Naive thymus-derived CD4-positive, alpha-beta T cell (primary cell): Measurements from ENCODE around the gene OR2M2. TPM values are rescaled to one million over a fixed set of nuclear protein-coding genes. Genes with fewer than 3 reads are reported as not detected.

Experiments
- ATAC-seq: fragments of 150-1000 bp; cut with Tn5 transposase; 2 replicates; pipeline ENCODE4 v1.10.0; 2021; ENCODE audit warnings: mild to moderate bottlenecking, moderate library complexity
- CTCF ChIA-PET: fragments of 350-600 bp; sonication (Branson Sonifier 250); formaldehyde crosslinking; loops from one replicate; lab custom pipeline; 2021; ENCODE audit warnings: antibody characterized with exemption; lab: Charles Lee
- POLR2A ChIA-PET: fragments of 350-600 bp; sonication (Branson Sonifier 250); formaldehyde crosslinking; loops from one replicate; lab custom pipeline; 2021; ENCODE audit warnings: antibody characterized with exemption, inconsistent platforms; lab: Charles Lee
- DNase-seq, 9 donors: peaks; one replicate each; pipeline versions ENCODE4 v3.0.0 to v3.0.0-alpha.2; 2020 to 2022; ENCODE audit warnings: mixed read lengths in 1 of 9
- H3K27ac ChIP-seq: one replicate; pipeline ENCODE4 v1.7.0; 2013; ENCODE audit warnings: mild to moderate bottlenecking, low read depth, low read length, moderate library complexity
- H3K27me3 ChIP-seq, 2 donors: one replicate each; pipeline ENCODE4 v1.7.0; 2013; ENCODE audit warnings: low read length in 2 of 2, mild to moderate bottlenecking in 2 of 2, moderate library complexity in 2 of 2; ENCODE audit not compliant: control insufficient read depth in 2 of 2, insufficient read depth in 2 of 2
- H3K36me3 ChIP-seq, 3 experiments: 1 replicate in 2 of 3; 2 replicates in 1 of 3; pipeline ENCODE4 v1.7.0; 2013; ENCODE audit warnings: low read length in 3 of 3, mild to moderate bottlenecking in 3 of 3, moderate library complexity in 1 of 3; ENCODE audit not compliant: insufficient read depth in 3 of 3, control insufficient read depth in 2 of 3
- H3K4me1 ChIP-seq, 2 donors: one replicate each; pipeline ENCODE4 v1.7.0; 2013; ENCODE audit warnings: low read length in 2 of 2, mild to moderate bottlenecking in 2 of 2, moderate library complexity in 1 of 2; ENCODE audit not compliant: control insufficient read depth in 2 of 2, insufficient read depth in 2 of 2
- H3K4me3 ChIP-seq: 2 replicates; pipeline ENCODE4 v1.7.0; 2013; ENCODE audit warnings: mild to moderate bottlenecking, low read length
- H3K9me3 ChIP-seq, 3 experiments: 1 replicate in 2 of 3; 2 replicates in 1 of 3; pipeline ENCODE4 v1.7.0; 2013; ENCODE audit warnings: low read length in 3 of 3; ENCODE audit not compliant: control insufficient read depth in 2 of 3
- H3K27ac Mint-ChIP-seq, 9 donors: one replicate each; pipeline ENCODE4 v1.8.0; 2020 to 2022; ENCODE audit warnings: mixed read lengths in 9 of 9, mild to moderate bottlenecking in 8 of 9, moderate library complexity in 5 of 9, inconsistent platforms in 2 of 9
- H3K27me3 Mint-ChIP-seq, 5 donors: one replicate each; pipeline ENCODE4 v1.8.0; 2021 to 2022; ENCODE audit warnings: mixed read lengths in 5 of 5, mild to moderate bottlenecking in 1 of 5
- H3K36me3 Mint-ChIP-seq, 5 donors: one replicate each; pipeline ENCODE4 v1.8.0; 2020 to 2022; ENCODE audit warnings: mixed read lengths in 5 of 5, mild to moderate bottlenecking in 3 of 5, inconsistent platforms in 1 of 5
- H3K4me1 Mint-ChIP-seq, 7 donors: one replicate each; pipeline ENCODE4 v1.8.0; 2020 to 2022; ENCODE audit warnings: mixed read lengths in 7 of 7, mild to moderate bottlenecking in 3 of 7, inconsistent platforms in 1 of 7
- H3K4me3 Mint-ChIP-seq, 10 donors: one replicate each; pipeline ENCODE4 v1.8.0; 2020 to 2022; ENCODE audit warnings: mild to moderate bottlenecking in 10 of 10, mixed read lengths in 10 of 10, moderate library complexity in 6 of 10, inconsistent platforms in 2 of 10
- H3K9me3 Mint-ChIP-seq, 11 donors: one replicate each; pipeline ENCODE4 v1.8.0; 2020 to 2022; ENCODE audit warnings: mixed read lengths in 11 of 11, mild to moderate bottlenecking in 4 of 11, inconsistent platforms in 1 of 11, moderate library complexity in 1 of 11
- intact Hi-C, 2 donors: fragments of 100-400 bp; cut with micrococcal nuclease; formaldehyde crosslinking; loops; one replicate each; pipeline ENCODE4 v1.15.1; 2023
- polyA plus RNA-seq, 2 donors: library from polyadenylated mRNA; unstranded; fragments of 300-500 nt; fragmentation: Illumina TruSeq; gene quantifications; one replicate each; pipeline ENCODE4 v1.2.3, GENCODE V29; 2021
- total RNA-seq, 6 experiments: library from RNA in 5 of 6; stranded (reverse) in 5 of 6; gene quantifications; 1 replicate in 5 of 6; 2 replicates in 1 of 6; pipeline ENCODE4 v1.2.3 and lab custom pipeline; 2021 to 2026

OR2M2 gene
- total and polyA plus RNA-seq, 7 experiments from 2014 or later: not detected

GRCh38 chr1:248152056-248152827, 22.4 kb upstream of the OR2M2 start:
- ChIA-PET POLR2A (no interaction called here), CTCF (no interaction called here)
- Histone ChIP-seq H3K9me3 (no peaks in the 10 kb centered on the region), H3K27me3 (no peaks in the 10 kb centered on the region), H3K4me3 (no peak overlapping the region), H3K27ac (no peak overlapping the region), H3K36me3 (no peaks in the 10 kb centered on the region), H3K4me1 (no peaks in the 10 kb centered on the region)
- H3K4me3 Mint-ChIP-seq: no peak overlapping the region
- no peak for ATAC-seq
- intact Hi-C loops: no loop called here
- H3K27ac Mint-ChIP-seq: no peak overlapping the region
- no peaks in the 10 kb centered on the region for H3K36me3 Mint-ChIP-seq
- H3K9me3 Mint-ChIP-seq: peaks cover 0 to 18% (median 6%) of the 10 kb centered on the region in 11 donors
- no peaks in the 10 kb centered on the region for H3K4me1 Mint-ChIP-seq
- peaks cover 0 to 10% (median 0%) of the 10 kb centered on the region in 5 donors for H3K27me3 Mint-ChIP-seq
- no peak for DNase-seq

DNA sequence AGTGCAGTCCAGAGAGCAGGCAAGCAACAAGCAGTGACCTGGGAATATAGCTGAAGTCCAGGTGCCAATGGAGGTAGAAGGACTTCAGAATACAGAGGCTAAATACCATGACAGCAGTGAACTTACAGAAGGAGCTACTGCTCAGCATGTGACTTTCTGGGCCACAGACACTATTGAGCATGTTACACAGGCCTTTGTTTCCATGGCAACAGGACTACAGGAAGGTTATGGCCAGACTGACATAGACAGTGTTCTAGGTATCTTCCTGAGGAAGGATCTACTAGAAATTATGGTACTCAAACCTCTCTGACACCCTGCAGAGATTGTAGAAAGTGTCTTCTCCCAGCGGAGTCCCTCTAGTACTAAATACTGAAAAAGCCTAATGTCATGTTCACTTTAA, 18.7 kb upstream of the OR2M2 start:
- Mint-ChIP-seq H3K9me3 (peaks cover 0 to 5% (median 0%) of the 10 kb centered on the region in 11 donors), H3K27me3 (peaks cover 0 to 13% (median 3%) of the 10 kb centered on the region in 5 donors), H3K27ac (no peak overlapping the region), H3K4me1 (no peaks in the 10 kb centered on the region), H3K36me3 (no peaks in the 10 kb centered on the region), H3K4me3 (no peak overlapping the region)
- ATAC-seq: no peak
- H3K4me3 ChIP-seq: no peak overlapping the region
- no peaks in the 10 kb centered on the region for H3K4me1 ChIP-seq
- no peaks in the 10 kb centered on the region for H3K36me3 ChIP-seq
- no peak for DNase-seq
- H3K27me3 ChIP-seq: no peaks in the 10 kb centered on the region
- no peaks in the 10 kb centered on the region for H3K9me3 ChIP-seq
- intact Hi-C loops: no loop called here
- ChIA-PET CTCF (no interaction called here), POLR2A (no interaction called here)
- no peak overlapping the region for H3K27ac ChIP-seq

GRCh38 chr1:248158758-248159157, 15.9 kb upstream of the OR2M2 start:
- H3K4me1 Mint-ChIP-seq: no peaks in the 10 kb centered on the region
- Histone ChIP-seq H3K4me3 (no peak overlapping the region), H3K27ac (no peak overlapping the region), H3K36me3 (no peaks in the 10 kb centered on the region), H3K9me3 (no peaks in the 10 kb centered on the region), H3K27me3 (no peaks in the 10 kb centered on the region), H3K4me1 (no peaks in the 10 kb centered on the region)
- H3K36me3 Mint-ChIP-seq: no peaks in the 10 kb centered on the region
- H3K4me3 Mint-ChIP-seq: no peak overlapping the region
- POLR2A ChIA-PET: no interaction called here
- peaks cover 0 to 5% (median 0%) of the 10 kb centered on the region in 11 donors for H3K9me3 Mint-ChIP-seq
- intact Hi-C loops: no loop called here
- CTCF ChIA-PET: no interaction called here
- no peak for DNase-seq
- H3K27ac Mint-ChIP-seq: no peak overlapping the region
- no peak for ATAC-seq
- peaks cover 0 to 8% (median 0%) of the 10 kb centered on the region in 5 donors for H3K27me3 Mint-ChIP-seq

- intact Hi-C loops: no loop called here
- DNase-seq (no peak), ATAC-seq (no peak)
- H3K4me3 ChIP-seq: no peak overlapping the region
- H3K36me3 ChIP-seq: no peaks in the 10 kb centered on the region
- H3K4me3 Mint-ChIP-seq: no peak overlapping the region
- H3K27ac Mint-ChIP-seq: no peak overlapping the region
- no peaks in the 10 kb centered on the region for H3K27me3 ChIP-seq
- H3K4me1 Mint-ChIP-seq: no peaks in the 10 kb centered on the region
- POLR2A ChIA-PET: no interaction called here
- H3K27ac ChIP-seq: no peak overlapping the region
- no peaks in the 10 kb centered on the region for H3K4me1 ChIP-seq
- peaks cover 0 to 9% (median 1%) of the 10 kb centered on the region in 11 donors for H3K9me3 Mint-ChIP-seq
- no peaks in the 10 kb centered on the region for H3K9me3 ChIP-seq
- H3K27me3 Mint-ChIP-seq: peaks cover 0 to 4% (median 3%) of the 10 kb centered on the region in 5 donors
- CTCF ChIA-PET: no interaction called here
- no peaks in the 10 kb centered on the region for H3K36me3 Mint-ChIP-seq
These were observed 10.6 kb upstream of the OR2M2 start for GRCh38 chr1:248164031-248164430.

- no peak overlapping the region for H3K4me3 ChIP-seq
- no peaks in the 10 kb centered on the region for H3K27me3 ChIP-seq
- intact Hi-C loops: no loop called here
- no peak overlapping the region for H3K27ac Mint-ChIP-seq
- DNase-seq (no peak), ATAC-seq (no peak)
- no peaks in the 10 kb centered on the region for H3K36me3 Mint-ChIP-seq
- no peaks in the 10 kb centered on the region for H3K9me3 ChIP-seq
- ChIA-PET POLR2A (no interaction called here), CTCF (no interaction called here)
- H3K36me3 ChIP-seq: no peaks in the 10 kb centered on the region
- peaks cover 0 to 9% (median 1%) of the 10 kb centered on the region in 11 donors for H3K9me3 Mint-ChIP-seq
- no peak overlapping the region for H3K27ac ChIP-seq
- peaks cover 0 to 4% (median 0%) of the 10 kb centered on the region in 5 donors for H3K27me3 Mint-ChIP-seq
- H3K4me1 Mint-ChIP-seq: no peaks in the 10 kb centered on the region
- no peaks in the 10 kb centered on the region for H3K4me1 ChIP-seq
- no peak overlapping the region for H3K4me3 Mint-ChIP-seq
These were observed 9.4 kb upstream of the OR2M2 start for GRCh38 chr1:248165186-248165585.

GRCh38 chr1:248183996-248184395, 9.4 kb downstream of the OR2M2 start:
- Mint-ChIP-seq H3K4me1 (no peaks in the 10 kb centered on the region), H3K4me3 (no peak overlapping the region), H3K36me3 (no peaks in the 10 kb centered on the region), H3K27ac (no peak overlapping the region), H3K27me3 (peaks cover 0 to 14% (median 10%) of the 10 kb centered on the region in 5 donors), H3K9me3 (peaks cover 0 to 26% (median 4%) of the 10 kb centered on the region in 11 donors)
- intact Hi-C loops: no loop called here
- ChIA-PET CTCF (no interaction called here), POLR2A (no interaction called here)
- Histone ChIP-seq H3K36me3 (no peaks in the 10 kb centered on the region), H3K4me3 (no peak overlapping the region), H3K27ac (no peak overlapping the region), H3K9me3 (no peaks in the 10 kb centered on the region), H3K27me3 (no peaks in the 10 kb centered on the region), H3K4me1 (no peaks in the 10 kb centered on the region)
- DNase-seq (no peak), ATAC-seq (no peak)

DNA sequence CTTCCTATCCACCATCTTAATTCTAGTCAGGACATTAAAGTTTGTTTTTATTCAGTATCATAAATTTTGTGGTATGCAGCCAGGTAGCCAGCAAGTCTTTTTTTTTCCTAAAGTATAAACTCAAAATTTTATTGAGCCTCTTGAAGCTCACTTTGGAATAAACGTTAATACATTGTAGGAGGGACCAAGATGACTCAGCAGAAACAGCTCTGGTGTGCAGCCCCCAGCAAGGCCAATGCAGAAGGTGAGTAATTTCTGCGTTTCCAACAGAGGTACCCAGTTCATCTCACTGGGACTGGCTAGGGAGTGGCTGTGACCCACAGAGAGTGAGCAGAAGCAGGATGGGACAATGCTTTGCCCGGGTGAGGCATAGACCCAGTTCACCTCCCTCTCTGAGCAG, 12.7 kb downstream of the OR2M2 start:
- ATAC-seq (no peak), DNase-seq (no peak)
- H3K27me3 Mint-ChIP-seq: peaks cover 0 to 20% (median 11%) of the 10 kb centered on the region in 5 donors
- H3K4me3 ChIP-seq: no peak overlapping the region
- peaks cover 3 to 38% (median 7%) of the 10 kb centered on the region in 11 donors for H3K9me3 Mint-ChIP-seq
- no peak overlapping the region for H3K4me3 Mint-ChIP-seq
- no peak overlapping the region for H3K27ac Mint-ChIP-seq
- no peak overlapping the region for H3K27ac ChIP-seq
- H3K4me1 ChIP-seq: no peaks in the 10 kb centered on the region
- ChIA-PET POLR2A (no interaction called here), CTCF (no interaction called here)
- H3K36me3 Mint-ChIP-seq: no peaks in the 10 kb centered on the region
- H3K36me3 ChIP-seq: no peaks in the 10 kb centered on the region
- intact Hi-C loops: no loop called here
- H3K27me3 ChIP-seq: no peaks in the 10 kb centered on the region
- H3K9me3 ChIP-seq: no peaks in the 10 kb centered on the region
- H3K4me1 Mint-ChIP-seq: no peaks in the 10 kb centered on the region
